ENCODE results near the gene KCMF1.

GRCh38 chr2:84980263-84980983 is 9.5 kb downstream of the KCMF1 start:
- TF ChIP-seq, protein P1, sequence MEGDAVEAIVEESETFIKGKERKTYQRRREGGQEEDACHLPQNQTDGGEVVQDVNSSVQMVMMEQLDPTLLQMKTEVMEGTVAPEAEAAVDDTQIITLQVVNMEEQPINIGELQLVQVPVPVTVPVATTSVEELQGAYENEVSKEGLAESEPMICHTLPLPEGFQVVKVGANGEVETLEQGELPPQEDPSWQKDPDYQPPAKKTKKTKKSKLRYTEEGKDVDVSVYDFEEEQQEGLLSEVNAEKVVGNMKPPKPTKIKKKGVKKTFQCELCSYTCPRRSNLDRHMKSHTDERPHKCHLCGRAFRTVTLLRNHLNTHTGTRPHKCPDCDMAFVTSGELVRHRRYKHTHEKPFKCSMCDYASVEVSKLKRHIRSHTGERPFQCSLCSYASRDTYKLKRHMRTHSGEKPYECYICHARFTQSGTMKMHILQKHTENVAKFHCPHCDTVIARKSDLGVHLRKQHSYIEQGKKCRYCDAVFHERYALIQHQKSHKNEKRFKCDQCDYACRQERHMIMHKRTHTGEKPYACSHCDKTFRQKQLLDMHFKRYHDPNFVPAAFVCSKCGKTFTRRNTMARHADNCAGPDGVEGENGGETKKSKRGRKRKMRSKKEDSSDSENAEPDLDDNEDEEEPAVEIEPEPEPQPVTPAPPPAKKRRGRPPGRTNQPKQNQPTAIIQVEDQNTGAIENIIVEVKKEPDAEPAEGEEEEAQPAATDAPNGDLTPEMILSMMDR (conservative IDR thresholded peaks at IDR 0.05): no peak
- no peak for TF ChIP-seq ZFX (IDR thresholded peaks at IDR 0.05)

Measured in C4-2B (cell line).